Measurements from ENCODE around the gene TTC32.
"Not testable (repeated sequence)": the region's sequence is repeated elsewhere in the genome, so short reads cannot be mapped to it uniquely, and the experiment has no call there.

TTC32 gene

DNA sequence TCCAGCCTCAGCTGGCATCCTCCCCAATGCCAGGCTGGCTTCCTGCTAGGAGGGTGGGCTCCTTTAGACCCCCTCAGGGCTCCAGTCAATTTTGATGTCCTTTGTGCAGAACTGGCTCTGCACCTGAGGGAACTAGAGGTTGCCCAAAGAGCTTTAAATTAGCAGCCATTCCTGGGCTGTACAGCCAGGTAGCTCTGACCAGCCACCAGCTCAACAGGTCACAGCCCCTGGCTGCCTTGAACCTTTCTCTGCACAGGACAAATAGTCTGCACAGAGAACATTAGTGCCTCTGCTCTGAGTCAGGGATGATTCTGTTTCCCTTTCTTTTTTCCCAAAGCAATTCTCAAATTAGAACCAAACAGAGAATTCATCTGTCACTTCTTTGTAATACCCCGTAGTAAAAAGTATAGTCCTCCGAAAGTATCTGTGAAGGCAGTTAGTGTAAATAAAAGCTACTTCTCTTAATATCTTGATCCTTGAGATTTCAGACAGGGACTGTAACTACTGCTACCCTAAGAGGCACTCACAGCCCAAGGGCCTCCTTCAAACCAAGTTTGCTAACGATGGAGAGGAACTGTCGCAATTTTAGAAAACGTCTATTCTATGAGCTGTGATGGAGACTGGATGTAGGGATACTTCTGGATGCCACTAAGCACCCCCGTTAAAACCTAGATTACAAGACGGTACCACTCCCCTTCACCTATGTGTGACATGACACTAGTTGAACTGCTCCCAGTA, 3.0 kb downstream of the TTC32 start:
- Histone ChIP-seq H3K27ac (ENCODE audit: low read depth, low read length) (peak overlapping the region; percentile 58), H3K27me3 (ENCODE audit: insufficient read depth, low read length) (no peaks in the 10 kb centered on the region), H3K79me2 (ENCODE audit: control insufficient read depth, insufficient read depth, low read length, unreplicated experiment) (peaks cover 63% of the 10 kb centered on the region), H2AFZ (ENCODE audit: low read length, unreplicated experiment) (no peak overlapping the region), H3K4me3 (ENCODE audit: low read depth, low read length) (peak overlapping the region; percentile 68), H3K36me3 (ENCODE audit: insufficient read depth, low read length) (no peaks in the 10 kb centered on the region), H3K4me1 (ENCODE audit: control insufficient read depth, insufficient read depth, low read length, unreplicated experiment) (peaks cover 48% of the 10 kb centered on the region)

DNA sequence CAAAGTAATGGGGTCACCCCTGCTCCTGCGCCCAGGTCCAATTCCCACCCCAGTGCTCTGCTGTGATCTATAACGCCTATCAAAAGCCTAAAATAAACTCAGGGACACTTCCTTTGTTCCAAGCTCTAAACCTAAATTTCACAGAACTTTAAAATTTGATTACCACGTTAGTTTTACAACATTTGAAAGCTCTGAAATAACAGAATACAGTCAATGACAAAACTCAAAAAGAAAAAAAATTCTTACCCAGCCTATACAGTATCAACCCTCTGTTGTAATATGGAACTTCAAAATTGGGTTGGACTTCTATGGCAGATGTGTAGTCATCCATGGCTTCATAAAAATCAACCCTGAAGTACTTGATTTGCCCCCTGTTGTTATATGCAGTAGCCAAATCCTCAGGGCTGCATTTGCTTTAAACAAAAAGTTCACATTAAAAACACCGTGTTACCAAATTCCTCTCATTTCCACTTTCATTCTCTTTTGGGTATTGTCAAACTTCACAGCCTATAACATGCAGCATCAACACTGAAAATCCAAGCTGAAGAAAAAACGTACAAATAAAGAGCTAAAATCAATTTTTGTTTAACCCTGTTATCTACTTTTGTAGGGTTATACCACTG, 4.0 kb downstream of the TTC32 start:
- no peaks in the 10 kb centered on the region for H3K36me3 ChIP-seq (ENCODE audit: insufficient read depth, low read length)
- H3K79me2 ChIP-seq (ENCODE audit: control insufficient read depth, insufficient read depth, low read length, unreplicated experiment): peaks cover 63% of the 10 kb centered on the region
- H3K27me3 ChIP-seq (ENCODE audit: insufficient read depth, low read length): no peaks in the 10 kb centered on the region
- H3K4me1 ChIP-seq (ENCODE audit: control insufficient read depth, insufficient read depth, low read length, unreplicated experiment): peaks cover 40% of the 10 kb centered on the region
- peak overlapping the region; percentile 68 for H3K4me3 ChIP-seq (ENCODE audit: low read depth, low read length)
- no peak overlapping the region for H3K27ac ChIP-seq (ENCODE audit: low read depth, low read length)
- no peak overlapping the region for H2AFZ ChIP-seq (ENCODE audit: low read length, unreplicated experiment)

DNA sequence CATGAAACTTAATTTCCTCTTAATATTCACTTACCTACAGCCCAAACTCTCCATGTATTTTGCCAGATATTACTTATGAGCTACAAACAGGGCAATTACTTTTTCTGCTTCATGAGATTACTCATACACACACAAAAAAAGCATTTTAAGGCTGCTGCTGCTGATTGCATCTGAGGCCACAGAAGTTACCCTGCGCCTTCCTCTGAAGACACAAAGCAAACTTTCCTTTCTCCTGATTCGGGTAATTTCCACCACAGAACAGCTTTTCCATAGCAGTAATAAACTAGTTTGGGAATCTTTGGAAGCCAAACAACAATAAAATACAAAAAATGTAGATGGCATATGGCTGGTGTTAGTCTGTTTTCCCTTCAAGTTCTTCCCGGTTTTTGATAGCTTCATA, 6.2 kb downstream of the TTC32 start:
- Histone ChIP-seq H3K4me1 (ENCODE audit: control insufficient read depth, insufficient read depth, low read length, unreplicated experiment) (peaks cover 38% of the 10 kb centered on the region), H3K4me3 (ENCODE audit: low read depth, low read length) (no peak overlapping the region), H3K79me2 (ENCODE audit: control insufficient read depth, insufficient read depth, low read length, unreplicated experiment) (peaks cover 52% of the 10 kb centered on the region), H3K27me3 (ENCODE audit: insufficient read depth, low read length) (no peaks in the 10 kb centered on the region), H3K27ac (ENCODE audit: low read depth, low read length) (no peak overlapping the region), H2AFZ (ENCODE audit: low read length, unreplicated experiment) (no peak overlapping the region), H3K36me3 (ENCODE audit: insufficient read depth, low read length) (no peaks in the 10 kb centered on the region)

DNA sequence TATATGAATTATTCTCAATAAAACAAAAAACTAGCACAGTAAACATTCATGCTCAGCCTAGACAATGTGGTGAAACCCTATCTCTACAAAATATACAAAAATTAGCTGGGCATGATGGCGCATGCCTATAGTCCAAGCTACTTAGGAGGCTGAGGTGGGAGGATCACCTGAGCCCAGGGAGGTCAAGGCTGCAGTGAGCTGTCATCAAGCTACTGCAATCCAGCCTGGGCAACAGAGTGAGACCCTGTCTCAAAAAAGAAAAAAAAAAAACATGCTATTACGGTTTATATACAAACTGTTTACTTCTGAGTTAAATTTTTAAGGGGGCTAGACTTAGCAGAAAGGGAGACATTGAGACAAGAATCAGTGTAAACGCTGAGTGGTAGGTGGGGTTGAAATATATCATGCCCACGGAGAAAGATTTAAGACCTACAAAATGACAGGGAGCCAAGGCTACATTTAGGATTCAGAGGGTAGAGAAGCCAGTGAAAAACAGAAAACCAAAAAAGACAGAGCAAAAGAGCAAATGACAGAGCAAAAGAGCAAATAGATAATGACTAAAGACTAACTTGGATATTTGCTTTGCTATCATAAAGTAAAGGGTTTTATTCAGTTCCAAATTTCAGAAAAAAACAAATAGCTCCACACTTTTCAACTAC, 7.5 kb downstream of the TTC32 start:
- H3K27ac ChIP-seq (ENCODE audit: low read depth, low read length): no peak overlapping the region
- H3K4me3 ChIP-seq (ENCODE audit: low read depth, low read length): no peak overlapping the region
- peaks cover 34% of the 10 kb centered on the region for H3K4me1 ChIP-seq (ENCODE audit: control insufficient read depth, insufficient read depth, low read length, unreplicated experiment)
- no peaks in the 10 kb centered on the region for H3K36me3 ChIP-seq (ENCODE audit: insufficient read depth, low read length)
- H2AFZ ChIP-seq (ENCODE audit: low read length, unreplicated experiment): no peak overlapping the region
- peaks cover 42% of the 10 kb centered on the region for H3K79me2 ChIP-seq (ENCODE audit: control insufficient read depth, insufficient read depth, low read length, unreplicated experiment)
- no peaks in the 10 kb centered on the region for H3K27me3 ChIP-seq (ENCODE audit: insufficient read depth, low read length)

DNA sequence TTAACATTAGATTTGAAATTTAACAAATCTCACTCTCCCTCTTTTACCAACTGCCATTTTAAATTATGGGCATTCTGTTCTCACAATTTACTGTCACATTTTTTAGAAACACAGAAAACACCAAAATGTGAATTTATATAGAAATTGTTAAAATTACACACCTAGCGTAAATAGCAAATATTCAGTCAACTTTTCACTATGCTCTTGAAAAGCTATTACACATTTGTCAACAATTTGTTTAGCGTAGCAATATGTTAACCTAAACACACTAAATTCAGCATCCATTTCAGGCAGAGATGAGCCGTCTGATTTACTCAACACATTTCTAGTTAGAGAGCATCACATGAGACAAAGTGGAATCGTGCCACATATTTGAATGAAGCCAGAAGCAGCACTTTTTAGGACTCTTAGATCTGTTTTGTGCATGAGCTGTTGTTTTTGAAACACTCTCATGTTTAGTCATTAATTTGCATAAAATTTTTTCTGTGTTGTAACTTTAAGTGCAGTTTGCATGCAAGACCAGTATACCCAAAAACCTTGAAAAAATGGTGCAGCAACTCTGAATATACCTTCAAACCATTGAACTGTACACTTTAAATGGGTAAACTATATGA, 8.2 kb downstream of the TTC32 start:
- H3K79me2 ChIP-seq (ENCODE audit: control insufficient read depth, insufficient read depth, low read length, unreplicated experiment): peaks cover 36% of the 10 kb centered on the region
- H3K4me3 ChIP-seq (ENCODE audit: low read depth, low read length): no peak overlapping the region
- no peak overlapping the region for H2AFZ ChIP-seq (ENCODE audit: low read length, unreplicated experiment)
- no peak overlapping the region for H3K27ac ChIP-seq (ENCODE audit: low read depth, low read length)
- H3K36me3 ChIP-seq (ENCODE audit: insufficient read depth, low read length): no peaks in the 10 kb centered on the region
- H3K4me1 ChIP-seq (ENCODE audit: control insufficient read depth, insufficient read depth, low read length, unreplicated experiment): peaks cover 29% of the 10 kb centered on the region
- H3K27me3 ChIP-seq (ENCODE audit: insufficient read depth, low read length): no peaks in the 10 kb centered on the region

DNA sequence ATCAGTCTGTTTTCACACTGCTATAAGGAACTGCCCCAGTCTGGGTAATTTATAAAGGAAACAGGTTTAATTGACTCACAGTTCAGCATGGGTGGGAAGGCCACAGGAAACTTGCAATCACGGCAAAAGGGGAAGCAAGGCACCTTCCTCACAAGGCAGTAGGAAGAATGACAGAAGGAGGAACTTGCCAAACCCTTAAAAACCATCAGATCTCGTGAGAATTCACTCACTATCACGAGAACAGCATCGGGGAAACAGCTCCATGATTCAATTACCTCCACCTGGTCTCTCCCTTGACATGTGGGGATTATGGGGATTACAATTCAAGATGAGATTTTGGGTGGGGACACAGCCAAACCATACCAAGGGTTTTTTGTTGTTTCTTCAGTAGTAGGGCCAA, 9.8 kb downstream of the TTC32 start:
- Histone ChIP-seq H3K4me1 (ENCODE audit: control insufficient read depth, insufficient read depth, low read length, unreplicated experiment) (peaks cover 15% of the 10 kb centered on the region), H3K79me2 (ENCODE audit: control insufficient read depth, insufficient read depth, low read length, unreplicated experiment) (peaks cover 21% of the 10 kb centered on the region)
- not testable (repeated sequence) for H3K36me3 ChIP-seq (ENCODE audit: insufficient read depth, low read length); H3K27ac ChIP-seq (ENCODE audit: low read depth, low read length); H3K27me3 ChIP-seq (ENCODE audit: insufficient read depth, low read length); H3K4me3 ChIP-seq (ENCODE audit: low read depth, low read length); H2AFZ ChIP-seq (ENCODE audit: low read length, unreplicated experiment)

DNA sequence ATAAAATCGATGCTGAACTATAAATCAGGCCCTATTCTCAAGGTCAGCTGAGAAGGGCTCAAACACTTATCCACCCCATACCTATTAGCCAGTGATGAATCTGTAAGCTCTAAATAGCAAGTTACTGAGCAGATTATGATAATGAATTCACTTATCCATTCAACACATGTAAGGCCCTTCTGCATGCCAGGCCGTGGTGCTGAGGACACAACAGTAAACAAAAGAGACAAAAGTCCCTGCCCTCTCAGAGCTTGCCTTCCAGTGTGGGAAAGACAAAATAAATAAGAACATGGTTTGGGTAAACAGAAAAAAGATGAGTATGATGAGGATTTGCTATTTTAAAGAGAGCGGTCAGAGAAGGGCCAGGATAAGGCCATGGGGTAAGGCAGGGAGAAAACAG, 11.7 kb downstream of the TTC32 start:
- H3K4me1 ChIP-seq (ENCODE audit: control insufficient read depth, insufficient read depth, low read length, unreplicated experiment): peaks cover 4% of the 10 kb centered on the region

DNA sequence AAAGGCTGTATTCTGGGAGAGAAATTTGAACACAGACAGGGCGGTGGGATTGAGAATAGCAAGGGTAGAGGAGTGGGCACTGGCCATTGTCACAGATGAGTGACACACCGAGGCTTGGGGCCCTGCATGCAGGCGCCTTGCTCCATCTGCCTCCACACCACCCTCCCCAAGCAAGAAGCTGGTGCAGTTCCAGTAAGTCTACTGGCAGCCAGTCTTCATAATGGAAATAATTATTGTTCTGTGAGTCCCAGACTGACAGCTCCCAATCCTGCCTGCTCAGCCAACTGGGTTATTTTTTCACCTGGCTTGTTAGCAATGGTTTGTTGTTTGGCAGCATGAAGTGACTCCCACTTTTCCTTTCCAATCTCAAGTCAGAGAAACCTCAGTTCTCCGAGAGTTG, 13.0 kb downstream of the TTC32 start:
- H3K27ac ChIP-seq (ENCODE audit: low read depth, low read length): no peak overlapping the region
- no peaks in the 10 kb centered on the region for H3K79me2 ChIP-seq (ENCODE audit: control insufficient read depth, insufficient read depth, low read length, unreplicated experiment)
- H3K4me1 ChIP-seq (ENCODE audit: control insufficient read depth, insufficient read depth, low read length, unreplicated experiment): no peaks in the 10 kb centered on the region
- H3K4me3 ChIP-seq (ENCODE audit: low read depth, low read length): no peak overlapping the region
- no peaks in the 10 kb centered on the region for H3K36me3 ChIP-seq (ENCODE audit: insufficient read depth, low read length)
- H2AFZ ChIP-seq (ENCODE audit: low read length, unreplicated experiment): no peak overlapping the region
- H3K27me3 ChIP-seq (ENCODE audit: insufficient read depth, low read length): no peaks in the 10 kb centered on the region

More for the DNA sequence above, 11.7 kb downstream of the TTC32 start:
- Histone ChIP-seq H3K79me2 (ENCODE audit: control insufficient read depth, insufficient read depth, low read length, unreplicated experiment) (peaks cover 6% of the 10 kb centered on the region), H3K36me3 (ENCODE audit: insufficient read depth, low read length) (no peaks in the 10 kb centered on the region), H3K27me3 (ENCODE audit: insufficient read depth, low read length) (no peaks in the 10 kb centered on the region), H3K4me3 (ENCODE audit: low read depth, low read length) (no peak overlapping the region), H2AFZ (ENCODE audit: low read length, unreplicated experiment) (no peak overlapping the region), H3K27ac (ENCODE audit: low read depth, low read length) (no peak overlapping the region)

DNA sequence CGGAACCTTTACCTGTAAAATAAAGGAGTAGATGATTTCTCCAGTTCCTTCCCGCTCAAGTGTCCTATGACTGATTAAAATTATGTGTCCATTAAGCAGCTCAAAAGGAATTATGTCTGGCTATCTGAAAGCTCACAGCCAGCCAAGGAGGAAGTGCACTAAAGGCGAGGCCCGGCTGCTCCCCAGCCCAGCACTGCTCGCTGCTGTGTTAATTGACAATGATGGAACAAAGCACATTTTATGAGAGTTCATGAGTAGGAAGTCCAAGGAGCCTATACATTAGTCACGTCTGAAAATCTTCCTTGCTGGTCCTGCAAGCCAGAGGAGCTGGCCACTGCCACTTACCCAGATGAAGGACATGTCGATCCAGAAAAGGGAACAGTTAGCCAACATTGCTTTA, 14.3 kb downstream of the TTC32 start:
- Histone ChIP-seq H3K36me3 (ENCODE audit: insufficient read depth, low read length) (no peaks in the 10 kb centered on the region), H3K27ac (ENCODE audit: low read depth, low read length) (no peak overlapping the region), H3K27me3 (ENCODE audit: insufficient read depth, low read length) (no peaks in the 10 kb centered on the region), H3K4me1 (ENCODE audit: control insufficient read depth, insufficient read depth, low read length, unreplicated experiment) (no peaks in the 10 kb centered on the region), H2AFZ (ENCODE audit: low read length, unreplicated experiment) (no peak overlapping the region), H3K4me3 (ENCODE audit: low read depth, low read length) (no peak overlapping the region), H3K79me2 (ENCODE audit: control insufficient read depth, insufficient read depth, low read length, unreplicated experiment) (no peaks in the 10 kb centered on the region)

DNA sequence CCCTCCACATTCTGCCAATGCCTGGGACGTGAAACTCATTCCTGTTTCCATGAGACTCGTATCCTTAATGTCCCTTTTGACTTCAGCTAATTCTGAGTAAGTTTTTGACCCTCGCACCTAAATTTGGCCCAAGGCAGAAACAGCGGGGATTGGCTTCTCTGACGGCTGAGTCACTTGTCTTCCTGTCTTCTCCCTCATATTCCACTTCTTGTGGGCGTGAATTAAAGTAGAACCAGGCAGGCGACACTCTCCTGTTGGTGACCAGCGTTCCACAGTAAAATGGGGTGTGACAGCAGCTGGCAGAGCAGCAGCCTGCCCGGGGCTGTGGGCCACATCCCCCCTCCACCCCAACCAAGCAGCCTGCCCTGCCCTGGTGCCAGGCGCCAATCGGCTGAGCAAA, 15.5 kb downstream of the TTC32 start:
- H2AFZ ChIP-seq (ENCODE audit: low read length, unreplicated experiment): no peak overlapping the region
- H3K27ac ChIP-seq (ENCODE audit: low read depth, low read length): no peak overlapping the region
- no peak overlapping the region for H3K4me3 ChIP-seq (ENCODE audit: low read depth, low read length)
- H3K27me3 ChIP-seq (ENCODE audit: insufficient read depth, low read length): no peaks in the 10 kb centered on the region
- H3K79me2 ChIP-seq (ENCODE audit: control insufficient read depth, insufficient read depth, low read length, unreplicated experiment): no peaks in the 10 kb centered on the region
- no peaks in the 10 kb centered on the region for H3K36me3 ChIP-seq (ENCODE audit: insufficient read depth, low read length)
- H3K4me1 ChIP-seq (ENCODE audit: control insufficient read depth, insufficient read depth, low read length, unreplicated experiment): no peaks in the 10 kb centered on the region

Data from ACC112 (cell line).